ENCODE results near the gene SSH2. TPM values are rescaled to one million over a fixed set of nuclear protein-coding genes. Genes with fewer than 3 reads are reported as not detected.

SSH2 gene
- total and polyA plus RNA-seq, 2 donors (not counting 1 experiment from before 2014, with no cell fraction given) = 51.5 to 183 TPM

DNA sequence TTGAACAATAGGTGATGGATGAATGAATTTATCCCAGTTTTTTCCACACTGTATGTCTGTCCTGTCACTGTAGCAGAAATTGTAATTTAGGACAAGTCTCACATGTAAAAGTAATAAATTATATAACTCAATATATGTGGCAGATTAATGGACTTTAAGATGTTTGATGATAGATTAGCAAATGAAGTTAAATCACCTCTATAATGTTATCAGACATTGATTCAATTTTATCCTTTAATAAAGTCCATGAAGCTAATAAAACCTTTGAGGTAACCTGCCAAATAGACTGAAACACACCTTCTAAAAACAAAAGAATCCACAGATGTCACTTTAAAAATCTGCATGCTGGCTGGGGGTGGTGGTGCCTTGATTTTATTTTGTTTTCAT lies 224.0 kb downstream of the SSH2 start:
- ChIA-PET POLR2A (interaction anchor here (1.2 to 5.9 kb wide), 2 partner anchors 11 to 17 kb away, joined by 3 to 54 read pairs; no protein-coding TSS in a partner anchor), CTCF (interaction anchor here (0.6 to 4.3 kb wide), 12 partner anchors 17 to 225 kb away, joined by 3 to 34 read pairs (median 4); no protein-coding TSS in a partner anchor)
- H4K20me1 ChIP-seq (ENCODE audit: control insufficient read depth, insufficient read depth, low read length, poor library complexity, severe bottlenecking) = no peaks in the 10 kb centered on the region
- intact Hi-C loops (cut with micrococcal nuclease) = loop anchor here (1.0 to 5.0 kb wide), 4 partner anchors 16 to 73 kb away; no protein-coding TSS in a partner anchor
- peaks cover 89% of the 10 kb centered on the region for H3K79me2 ChIP-seq (ENCODE audit: control insufficient read depth, insufficient read depth, low read length)
- peak overlapping the region; percentile 81 for H3K4me3 Mint-ChIP-seq
- H3K4me3 ChIP-seq (ENCODE audit: control extremely low read depth in 1 of 5, extremely low read depth in 1 of 5, insufficient read depth in 1 of 5, low read depth in 2 of 5, low read length in 4 of 5) = peak overlapping the region; percentile 33 to 66 (median 42)
- peak overlapping the region; percentile 64 for H3K9ac ChIP-seq (ENCODE audit: low read length)
- TF ChIP-seq, protein P1, sequence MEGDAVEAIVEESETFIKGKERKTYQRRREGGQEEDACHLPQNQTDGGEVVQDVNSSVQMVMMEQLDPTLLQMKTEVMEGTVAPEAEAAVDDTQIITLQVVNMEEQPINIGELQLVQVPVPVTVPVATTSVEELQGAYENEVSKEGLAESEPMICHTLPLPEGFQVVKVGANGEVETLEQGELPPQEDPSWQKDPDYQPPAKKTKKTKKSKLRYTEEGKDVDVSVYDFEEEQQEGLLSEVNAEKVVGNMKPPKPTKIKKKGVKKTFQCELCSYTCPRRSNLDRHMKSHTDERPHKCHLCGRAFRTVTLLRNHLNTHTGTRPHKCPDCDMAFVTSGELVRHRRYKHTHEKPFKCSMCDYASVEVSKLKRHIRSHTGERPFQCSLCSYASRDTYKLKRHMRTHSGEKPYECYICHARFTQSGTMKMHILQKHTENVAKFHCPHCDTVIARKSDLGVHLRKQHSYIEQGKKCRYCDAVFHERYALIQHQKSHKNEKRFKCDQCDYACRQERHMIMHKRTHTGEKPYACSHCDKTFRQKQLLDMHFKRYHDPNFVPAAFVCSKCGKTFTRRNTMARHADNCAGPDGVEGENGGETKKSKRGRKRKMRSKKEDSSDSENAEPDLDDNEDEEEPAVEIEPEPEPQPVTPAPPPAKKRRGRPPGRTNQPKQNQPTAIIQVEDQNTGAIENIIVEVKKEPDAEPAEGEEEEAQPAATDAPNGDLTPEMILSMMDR (IDR thresholded peaks at IDR 0.05) = no peak
- no peak for TF ChIP-seq EZH2 (IDR thresholded peaks at IDR 0.05; ENCODE audit: borderline replicate concordance, insufficient read depth, low read depth, low read length, poor library complexity, severe bottlenecking)
- H3K9me3 ChIP-seq (ENCODE audit: control extremely low read depth in 1 of 3, control insufficient read depth in 2 of 3, insufficient read depth in 1 of 3, low read length in 2 of 3) = peaks cover 0 to 10% (median 3%) of the 10 kb centered on the region in 3 donors
- H3K4me1 Mint-ChIP-seq = peaks cover 61% of the 10 kb centered on the region
- no peaks in the 10 kb centered on the region for H3K9me3 Mint-ChIP-seq (ENCODE audit: insufficient read depth)
- H3K4me2 ChIP-seq (replicated peaks; ENCODE audit: low read depth, low read length, poor library complexity, severe bottlenecking) = peak overlapping the region; percentile 75
- no peaks in the 10 kb centered on the region for H3K27me3 ChIP-seq (replicated peaks in 1 of 4; ENCODE audit: control extremely low read depth in 1 of 4, control insufficient read depth in 3 of 4, insufficient read depth in 4 of 4, low read length in 3 of 4)
- peaks cover 2 to 19% of the 10 kb centered on the region in 2 experiments for H3K36me3 ChIP-seq (replicated peaks in 1 of 2; ENCODE audit: control extremely low read depth in 1 of 2, control insufficient read depth in 1 of 2, extremely low read depth in 1 of 2, insufficient read depth in 2 of 2, low read length in 1 of 2)
- peak overlapping the region; percentile 97 for H3K27ac Mint-ChIP-seq
- peak overlapping the region; percentile 94 to 97 for H3K27ac ChIP-seq (ENCODE audit: low read length in 2 of 2)
- DNase-seq = no peak
- H2AFZ ChIP-seq (ENCODE audit: insufficient read depth, low read depth, low read length, poor library complexity, severe bottlenecking) = peak overlapping the region; percentile 71
- peaks cover 52 to 69% of the 10 kb centered on the region in 2 donors for H3K4me1 ChIP-seq (ENCODE audit: control insufficient read depth in 2 of 2, insufficient read depth in 2 of 2, low read length in 2 of 2)
- no peak for ATAC-seq (ENCODE audit: low read depth)
- H3K27me3 Mint-ChIP-seq = no peaks in the 10 kb centered on the region

DNA sequence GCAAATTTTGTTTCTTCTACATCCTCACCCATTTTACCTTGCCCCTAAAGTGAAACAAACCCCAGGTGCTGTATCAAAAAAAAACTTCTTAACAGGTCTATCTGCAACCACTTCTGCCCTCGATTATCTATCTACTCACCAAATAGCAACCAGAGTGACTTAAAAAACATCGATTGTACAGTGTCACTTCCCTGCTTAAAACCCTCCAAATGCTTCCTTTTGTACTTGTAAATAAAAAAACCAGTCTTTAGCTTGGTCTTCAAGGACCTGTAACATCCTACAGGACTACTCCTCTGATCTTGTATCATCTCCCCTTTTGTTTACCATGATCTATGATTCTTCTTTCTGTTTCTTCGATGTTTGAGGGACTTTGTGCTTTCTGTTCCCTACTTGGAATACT lies 224.6 kb downstream of the SSH2 start:
- intact Hi-C loops (cut with micrococcal nuclease) = loop anchor here (5.0 kb wide), 1 partner anchor 37 kb away; no protein-coding TSS in a partner anchor
- no peak for TF ChIP-seq EZH2 (IDR thresholded peaks at IDR 0.05; ENCODE audit: borderline replicate concordance, insufficient read depth, low read depth, low read length, poor library complexity, severe bottlenecking)
- TF ChIP-seq, protein P1 (IDR thresholded peaks at IDR 0.05) = no peak
- Histone ChIP-seq H4K20me1 (ENCODE audit: control insufficient read depth, insufficient read depth, low read length, poor library complexity, severe bottlenecking) (no peaks in the 10 kb centered on the region), H3K79me2 (ENCODE audit: control insufficient read depth, insufficient read depth, low read length) (peaks cover 89% of the 10 kb centered on the region), H3K9me3 (ENCODE audit: control extremely low read depth in 1 of 3, control insufficient read depth in 2 of 3, insufficient read depth in 1 of 3, low read length in 2 of 3) (peaks cover 0 to 10% (median 3%) of the 10 kb centered on the region in 3 donors), H3K4me3 (ENCODE audit: control extremely low read depth in 1 of 5, extremely low read depth in 1 of 5, insufficient read depth in 1 of 5, low read depth in 2 of 5, low read length in 4 of 5) (peak overlapping the region in 3 of 5 experiments; percentile 11 to 15 (median 11)), H3K4me2 (replicated peaks; ENCODE audit: low read depth, low read length, poor library complexity, severe bottlenecking) (peak overlapping the region; percentile 75), H3K4me1 (ENCODE audit: control insufficient read depth in 2 of 2, insufficient read depth in 2 of 2, low read length in 2 of 2) (peaks cover 49 to 62% of the 10 kb centered on the region in 2 donors), H3K36me3 (replicated peaks in 1 of 2; ENCODE audit: control extremely low read depth in 1 of 2, control insufficient read depth in 1 of 2, extremely low read depth in 1 of 2, insufficient read depth in 2 of 2, low read length in 1 of 2) (peaks cover 3 to 24% of the 10 kb centered on the region in 2 experiments), H3K27ac (ENCODE audit: low read length in 2 of 2) (peak overlapping the region; percentile 94 to 97), H2AFZ (ENCODE audit: insufficient read depth, low read depth, low read length, poor library complexity, severe bottlenecking) (peak overlapping the region; percentile 63), H3K27me3 (replicated peaks in 1 of 4; ENCODE audit: control extremely low read depth in 1 of 4, control insufficient read depth in 3 of 4, insufficient read depth in 4 of 4, low read length in 3 of 4) (no peaks in the 10 kb centered on the region), H3K9ac (ENCODE audit: low read length) (peak overlapping the region; percentile 24)
- Mint-ChIP-seq H3K27ac (peak overlapping the region; percentile 90), H3K4me3 (peak overlapping the region; percentile 59), H3K9me3 (ENCODE audit: insufficient read depth) (no peaks in the 10 kb centered on the region), H3K27me3 (no peaks in the 10 kb centered on the region), H3K4me1 (peaks cover 56% of the 10 kb centered on the region)
- DNase-seq (peak; percentile 48), ATAC-seq (ENCODE audit: low read depth) (no peak)
- ChIA-PET POLR2A (interaction anchor here (0.6 to 5.9 kb wide), 4 partner anchors 12 to 552 kb away, joined by 3 to 54 read pairs (median 5); no protein-coding TSS in a partner anchor), CTCF (interaction anchor here (0.6 to 4.3 kb wide), 13 partner anchors 18 to 226 kb away, joined by 3 to 34 read pairs (median 5); no protein-coding TSS in a partner anchor)
- WGBS (ENCODE audit: insufficient coverage) = 0% methylated on average over 2 of the region's 3 CpGs

Measured in B cell (primary cell).